ENCODE measurements around the gene APOLD1. TPM values are rescaled to one million over a fixed set of nuclear protein-coding genes. Genes with fewer than 3 reads are reported as not detected.

Gene APOLD1
- total RNA-seq, 1 experiment from 2014 or later, result 6.4 TPM

GRCh38 chr12:12786706-12787601 is 1.5 kb downstream of the APOLD1 start:
- DNase-seq (ENCODE audit: low spot score), result peak; percentile 88
- no peaks in the 10 kb centered on the region for H3K27me3 ChIP-seq (replicated peaks; ENCODE audit: insufficient read depth, low read depth, low read length, poor library complexity)
- CTCF ChIA-PET, result interaction anchor here (0.6 kb wide), 3 partner anchors 67 to 953 kb away, joined by 3 to 5 read pairs (median 3); no protein-coding TSS in a partner anchor
- peak overlapping the region; percentile 75 for H3K27ac ChIP-seq (ENCODE audit: low read depth, low read length, poor library complexity, severe bottlenecking)
- no TSS peak for BruUV-seq (replicated peaks)
- intact Hi-C loops (cut with micrococcal nuclease; ENCODE audit: unreplicated experiment), result loop anchor here (5.0 kb wide), 1 partner anchor 425 kb away; no protein-coding TSS in a partner anchor
- peak overlapping the region; percentile 54 for H3K4me3 ChIP-seq (ENCODE audit: low read depth, low read length, poor library complexity, severe bottlenecking)
- TF ChIP-seq CTCF (conservative IDR thresholded peaks at IDR 0.05; ENCODE audit: low read depth, low read length), result no peak
- TF ChIP-seq EZH2 (IDR thresholded peaks at IDR 0.05; ENCODE audit: borderline replicate concordance, low read depth, low read length, poor library complexity, severe bottlenecking), result no peak
- H3K9me3 ChIP-seq (ENCODE audit: low read depth, low read length, poor library complexity, severe bottlenecking), result no peaks in the 10 kb centered on the region
- peaks cover 38% of the 10 kb centered on the region for H3K4me1 ChIP-seq (ENCODE audit: insufficient read depth, low read length, poor library complexity, severe bottlenecking)
- POLR2A ChIA-PET (ENCODE audit: low non-redundant PET), result interaction anchor here (0.6 kb wide), 2 partner anchors 60 to 461 kb away, joined by 3 to 5 read pairs; no protein-coding TSS in a partner anchor
- H3K36me3 ChIP-seq (ENCODE audit: insufficient read depth, low read length, poor library complexity, severe bottlenecking), result no peaks in the 10 kb centered on the region

- ChIA-PET POLR2A (ENCODE audit: low non-redundant PET) (no interaction called here), CTCF (no interaction called here)
- Histone ChIP-seq H3K4me1 (ENCODE audit: insufficient read depth, low read length, poor library complexity, severe bottlenecking) (peaks cover 38% of the 10 kb centered on the region), H3K27me3 (replicated peaks; ENCODE audit: insufficient read depth, low read depth, low read length, poor library complexity) (no peaks in the 10 kb centered on the region), H3K4me3 (ENCODE audit: low read depth, low read length, poor library complexity, severe bottlenecking) (no peak overlapping the region), H3K27ac (ENCODE audit: low read depth, low read length, poor library complexity, severe bottlenecking) (no peak overlapping the region), H3K36me3 (ENCODE audit: insufficient read depth, low read length, poor library complexity, severe bottlenecking) (no peaks in the 10 kb centered on the region), H3K9me3 (ENCODE audit: low read depth, low read length, poor library complexity, severe bottlenecking) (no peaks in the 10 kb centered on the region)
- BruUV-seq (replicated peaks), result no TSS peak
- no peak for DNase-seq (ENCODE audit: low spot score)
- TF ChIP-seq EZH2 (IDR thresholded peaks at IDR 0.05; ENCODE audit: borderline replicate concordance, low read depth, low read length, poor library complexity, severe bottlenecking) (no peak), CTCF (conservative IDR thresholded peaks at IDR 0.05; ENCODE audit: low read depth, low read length) (no peak)
- intact Hi-C loops (cut with micrococcal nuclease; ENCODE audit: unreplicated experiment), result loop anchor here (5.0 kb wide), 1 partner anchor 424 kb away; no protein-coding TSS in a partner anchor
Observed at GRCh38 chr12:12788131-12788530, 2.7 kb downstream of the APOLD1 start.

- H3K9me3 ChIP-seq (ENCODE audit: low read depth, low read length, poor library complexity, severe bottlenecking), result no peaks in the 10 kb centered on the region
- no peaks in the 10 kb centered on the region for H3K36me3 ChIP-seq (ENCODE audit: insufficient read depth, low read length, poor library complexity, severe bottlenecking)
- intact Hi-C loops (cut with micrococcal nuclease; ENCODE audit: unreplicated experiment), result loop anchor here (5.0 kb wide), 1 partner anchor 423 kb away; no protein-coding TSS in a partner anchor
- H3K27me3 ChIP-seq (replicated peaks; ENCODE audit: insufficient read depth, low read depth, low read length, poor library complexity), result no peaks in the 10 kb centered on the region
- TF ChIP-seq EZH2 (IDR thresholded peaks at IDR 0.05; ENCODE audit: borderline replicate concordance, low read depth, low read length, poor library complexity, severe bottlenecking) (no peak), CTCF (conservative IDR thresholded peaks at IDR 0.05; ENCODE audit: low read depth, low read length) (peak; percentile 88)
- peaks cover 38% of the 10 kb centered on the region for H3K4me1 ChIP-seq (ENCODE audit: insufficient read depth, low read length, poor library complexity, severe bottlenecking)
- POLR2A ChIA-PET (ENCODE audit: low non-redundant PET), result no interaction called here
- H3K4me3 ChIP-seq (ENCODE audit: low read depth, low read length, poor library complexity, severe bottlenecking), result no peak overlapping the region
- no TSS peak for BruUV-seq (replicated peaks)
- CTCF ChIA-PET, result no interaction called here
- H3K27ac ChIP-seq (ENCODE audit: low read depth, low read length, poor library complexity, severe bottlenecking), result no peak overlapping the region
- DNase-seq (ENCODE audit: low spot score), result peak; percentile 90
Observed at GRCh38 chr12:12788675-12789368, 3.4 kb downstream of the APOLD1 start.

Measured in A673 (cell line).